T-helper 2 cell treated with Interferon-gamma antibody and Interleukin-4, amounts not matched to agents 5 μg/mL and 100 μg/mL, for 36 hours (primary cell): ENCODE measurements around the gene C1orf159.
A peak's percentile ranks its signal among the peaks of the same experiment; 100 is the strongest.
"Not testable (repeated sequence)": the region's sequence is repeated elsewhere in the genome, so short reads cannot be mapped to it uniquely, and the experiment has no call there.

Source experiments
- DNase-seq: peaks from one replicate; pipeline ENCODE4 v3.0.0; 2021; ENCODE audit warnings: low spot score
- H3K27ac Mint-ChIP-seq: one replicate; pipeline ENCODE4 v1.8.0; 2021; ENCODE audit warnings: mild to moderate bottlenecking, mixed read lengths
- H3K27me3 Mint-ChIP-seq: one replicate; pipeline ENCODE4 v1.8.0; 2021; ENCODE audit warnings: low read depth, mixed read lengths
- H3K36me3 Mint-ChIP-seq: one replicate; pipeline ENCODE4 v1.8.0; 2021; ENCODE audit warnings: low read depth, mixed read lengths
- H3K4me1 Mint-ChIP-seq: one replicate; pipeline ENCODE4 v1.8.0; 2021; ENCODE audit warnings: low read depth, mixed read lengths
- H3K4me3 Mint-ChIP-seq: one replicate; pipeline ENCODE4 v1.8.0; 2022; ENCODE audit warnings: mild to moderate bottlenecking, moderate library complexity, mixed read lengths
- H3K9me3 Mint-ChIP-seq: one replicate; pipeline ENCODE4 v1.8.0; 2021; ENCODE audit warnings: mixed read lengths

C1orf159 gene

GRCh38 chr1:1072849-1073742 lies 42.8 kb downstream of the C1orf159 start:
- no peak overlapping the region for H3K27ac Mint-ChIP-seq

DNA sequence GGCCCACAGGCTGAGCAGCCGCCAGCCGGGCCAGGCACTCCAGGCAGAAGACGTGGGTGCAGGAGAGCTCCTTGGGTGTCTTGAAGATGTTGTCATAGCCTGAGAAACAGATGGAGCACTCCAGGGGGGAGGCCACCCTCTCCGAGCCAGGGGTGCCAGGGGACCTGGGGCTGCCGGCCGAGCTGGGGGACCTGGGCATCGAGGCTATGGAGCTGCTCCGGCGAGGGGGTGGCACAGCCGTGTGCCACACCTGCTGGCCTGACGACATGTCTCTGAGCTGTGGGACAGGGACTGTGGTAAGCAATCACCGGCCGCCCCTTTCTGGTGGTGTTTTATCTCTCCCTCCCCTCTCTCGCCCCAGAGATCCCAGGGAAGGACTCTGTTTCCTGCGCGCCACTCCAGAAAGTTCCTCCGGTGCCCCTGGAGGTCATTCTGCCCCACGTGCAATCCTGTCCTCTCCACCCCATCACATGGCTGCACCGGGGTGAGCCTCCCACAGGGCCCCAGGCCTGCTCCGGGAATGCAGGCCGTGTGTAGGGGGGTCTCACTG lies 43.5 kb downstream of the C1orf159 start:
- H3K4me1 Mint-ChIP-seq, result no peaks in the 10 kb centered on the region
- no peak for DNase-seq
- H3K4me3 Mint-ChIP-seq, result no peak overlapping the region
- no peak overlapping the region for H3K27ac Mint-ChIP-seq
- H3K27me3 Mint-ChIP-seq, result no peaks in the 10 kb centered on the region
- no peaks in the 10 kb centered on the region for H3K9me3 Mint-ChIP-seq
- no peaks in the 10 kb centered on the region for H3K36me3 Mint-ChIP-seq

More at GRCh38 chr1:1072849-1073742, 42.8 kb downstream of the C1orf159 start:
- no peak for DNase-seq
- Mint-ChIP-seq H3K27me3 (no peaks in the 10 kb centered on the region), H3K4me1 (no peaks in the 10 kb centered on the region), H3K36me3 (no peaks in the 10 kb centered on the region), H3K4me3 (no peak overlapping the region), H3K9me3 (no peaks in the 10 kb centered on the region)

- Mint-ChIP-seq H3K27ac (no peak overlapping the region), H3K9me3 (no peaks in the 10 kb centered on the region), H3K27me3 (no peaks in the 10 kb centered on the region), H3K36me3 (no peaks in the 10 kb centered on the region), H3K4me1 (no peaks in the 10 kb centered on the region), H3K4me3 (no peak overlapping the region)
- DNase-seq, result no peak
These were observed 44.2 kb downstream of the C1orf159 start for GRCh38 chr1:1071486-1072298.

- H3K27me3 Mint-ChIP-seq, result no peaks in the 10 kb centered on the region
- peak overlapping the region; percentile 18 for H3K4me3 Mint-ChIP-seq
- DNase-seq, result no peak
- no peaks in the 10 kb centered on the region for H3K9me3 Mint-ChIP-seq
- no peaks in the 10 kb centered on the region for H3K36me3 Mint-ChIP-seq
- H3K27ac Mint-ChIP-seq, result no peak overlapping the region
- peaks cover 5% of the 10 kb centered on the region for H3K4me1 Mint-ChIP-seq
These were observed 45.9 kb downstream of the C1orf159 start for GRCh38 chr1:1069711-1070676.

DNA sequence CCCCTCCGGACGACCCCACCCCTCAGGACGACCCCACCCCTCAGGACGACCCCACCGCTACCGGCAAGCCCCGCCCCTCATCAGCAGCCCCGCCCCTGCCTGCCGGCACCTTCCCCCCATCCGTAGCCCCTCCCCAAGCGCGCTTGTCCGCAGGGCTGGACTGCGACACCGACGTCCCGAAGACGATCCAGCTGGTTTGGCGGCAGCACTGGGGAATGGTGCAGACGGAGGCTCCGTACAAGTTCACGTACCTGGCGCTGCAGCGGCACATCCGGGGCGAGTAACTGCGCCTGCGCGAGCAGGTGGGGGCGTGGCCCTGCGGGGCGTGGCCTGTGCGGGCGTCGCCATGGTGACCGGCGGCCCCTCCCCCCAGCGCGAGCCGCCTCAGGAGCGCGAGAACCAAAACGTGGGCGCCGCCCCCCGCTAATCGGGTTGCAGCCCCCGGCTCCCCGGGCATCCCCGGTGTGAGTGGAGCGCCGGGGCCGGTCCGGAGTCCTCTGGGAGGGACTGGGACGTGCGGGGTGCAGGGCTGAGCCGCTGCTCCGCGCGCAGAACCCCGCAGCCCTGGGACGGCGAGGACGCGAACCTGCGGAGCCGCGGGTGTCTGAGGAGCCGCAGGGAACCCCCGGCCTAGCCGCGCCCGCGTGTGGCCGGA lies 46.7 kb downstream of the C1orf159 start:
- Mint-ChIP-seq H3K4me3 (peak overlapping the region; percentile 78), H3K36me3 (no peaks in the 10 kb centered on the region), H3K27ac (peak overlapping the region; percentile 62), H3K4me1 (peaks cover 5% of the 10 kb centered on the region), H3K9me3 (no peaks in the 10 kb centered on the region), H3K27me3 (no peaks in the 10 kb centered on the region)
- DNase-seq, result peak; percentile 81

GRCh38 chr1:1068517-1069055 lies 47.3 kb downstream of the C1orf159 start:
- peak overlapping the region; percentile 31 for H3K27ac Mint-ChIP-seq
- DNase-seq, result no peak
- no peaks in the 10 kb centered on the region for H3K9me3 Mint-ChIP-seq
- peaks cover 5% of the 10 kb centered on the region for H3K4me1 Mint-ChIP-seq
- H3K27me3 Mint-ChIP-seq, result no peaks in the 10 kb centered on the region
- no peaks in the 10 kb centered on the region for H3K36me3 Mint-ChIP-seq
- H3K4me3 Mint-ChIP-seq, result peak overlapping the region; percentile 59

GRCh38 chr1:1067860-1068516 lies 47.9 kb downstream of the C1orf159 start:
- H3K9me3 Mint-ChIP-seq, result no peaks in the 10 kb centered on the region
- H3K4me3 Mint-ChIP-seq, result peak overlapping the region; percentile 50
- no peaks in the 10 kb centered on the region for H3K27me3 Mint-ChIP-seq
- peaks cover 5% of the 10 kb centered on the region for H3K4me1 Mint-ChIP-seq
- no peak for DNase-seq
- no peaks in the 10 kb centered on the region for H3K36me3 Mint-ChIP-seq
- peak overlapping the region; percentile 31 for H3K27ac Mint-ChIP-seq

GRCh38 chr1:1067284-1067859 lies 48.5 kb downstream of the C1orf159 start:
- Mint-ChIP-seq H3K27me3 (no peaks in the 10 kb centered on the region), H3K27ac (no peak overlapping the region), H3K4me1 (peaks cover 5% of the 10 kb centered on the region), H3K4me3 (no peak overlapping the region), H3K36me3 (no peaks in the 10 kb centered on the region), H3K9me3 (no peaks in the 10 kb centered on the region)
- no peak for DNase-seq

GRCh38 chr1:1066403-1067283 lies 49.2 kb downstream of the C1orf159 start:
- H3K4me1 Mint-ChIP-seq, result peaks cover 5% of the 10 kb centered on the region
- no peaks in the 10 kb centered on the region for H3K36me3 Mint-ChIP-seq
- H3K27ac Mint-ChIP-seq, result no peak overlapping the region
- peaks cover 2% of the 10 kb centered on the region for H3K27me3 Mint-ChIP-seq
- H3K9me3 Mint-ChIP-seq, result no peaks in the 10 kb centered on the region
- H3K4me3 Mint-ChIP-seq, result no peak overlapping the region
- DNase-seq, result no peak

- not testable (repeated sequence) for H3K9me3 Mint-ChIP-seq, H3K27ac Mint-ChIP-seq, H3K4me3 Mint-ChIP-seq, H3K27me3 Mint-ChIP-seq, DNase-seq, H3K36me3 Mint-ChIP-seq, H3K4me1 Mint-ChIP-seq
These were observed 50.0 kb downstream of the C1orf159 start for GRCh38 chr1:1065940-1066304.

DNA sequence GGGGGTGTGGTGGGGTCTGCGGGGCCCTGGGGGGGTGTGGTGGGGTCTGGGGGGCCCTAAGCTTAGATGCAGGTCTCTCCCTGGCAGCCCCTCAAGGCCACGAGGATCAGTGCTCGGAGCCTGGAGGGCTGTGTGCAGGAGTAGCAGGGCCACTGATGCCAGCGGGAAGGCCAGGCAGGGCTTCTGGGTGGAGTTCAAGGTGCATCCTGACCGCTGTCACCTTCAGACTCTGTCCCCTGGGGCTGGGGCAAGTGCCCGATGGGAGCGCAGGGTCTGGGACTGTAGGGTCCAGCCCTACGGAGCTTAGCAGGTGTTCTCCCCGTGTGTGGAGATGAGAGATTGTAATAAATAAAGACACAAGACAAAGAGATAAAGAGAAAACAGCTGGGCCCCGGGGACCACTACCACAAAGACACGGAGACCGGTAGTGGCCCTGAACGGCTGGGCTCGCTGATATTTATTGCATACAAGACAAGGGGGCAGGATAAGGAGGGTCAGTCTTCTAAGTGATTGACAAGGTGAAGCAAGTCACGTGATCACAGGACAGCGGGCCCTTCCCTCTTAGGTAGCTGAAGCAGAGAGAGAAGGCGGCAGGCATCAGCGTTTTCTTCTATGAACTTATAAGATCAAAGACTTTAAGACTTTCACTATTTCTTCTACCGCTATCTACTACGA lies 50.5 kb downstream of the C1orf159 start:
- Mint-ChIP-seq H3K27me3 (peaks cover 10% of the 10 kb centered on the region), H3K9me3 (no peaks in the 10 kb centered on the region), H3K4me3 (no peak overlapping the region), H3K4me1 (peaks cover 5% of the 10 kb centered on the region), H3K36me3 (no peaks in the 10 kb centered on the region), H3K27ac (no peak overlapping the region)
- DNase-seq, result no peak
